Neuronal stem cell (in vitro differentiated cells): ENCODE measurements around the gene CTXN1.
A peak's percentile ranks its signal among the peaks of the same experiment; 100 is the strongest.

Experiments used
- DNase-seq: peaks from one replicate; pipeline ENCODE4 v3.0.0-alpha.2; 2013; ENCODE audit warnings: low spot score
- H2AFZ ChIP-seq: one replicate; pipeline ENCODE4 v1.6.1; 2013; ENCODE audit warnings: mild to moderate bottlenecking, low read length, inconsistent platforms
- H2AK5ac ChIP-seq: 2 replicates; pipeline ENCODE4 v1.6.1; 2013; ENCODE audit warnings: low read depth, mild to moderate bottlenecking, inconsistent platforms, low read length, moderate library complexity, mixed read lengths
- H2BK120ac ChIP-seq: 2 replicates; pipeline ENCODE4 v1.6.1; 2013; ENCODE audit warnings: low read depth, mild to moderate bottlenecking, inconsistent platforms, low read length, moderate library complexity, mixed read lengths
- H2BK12ac ChIP-seq: one replicate; pipeline ENCODE4 v1.6.1; 2013; ENCODE audit warnings: low read length, inconsistent platforms
- H2BK15ac ChIP-seq: 2 replicates; pipeline ENCODE4 v1.6.1; 2013; ENCODE audit warnings: mild to moderate bottlenecking, low read length, inconsistent platforms, mixed read lengths
- H2BK5ac ChIP-seq: one replicate; pipeline ENCODE4 v1.6.1; 2013; ENCODE audit warnings: inconsistent platforms, mild to moderate bottlenecking, low read length, moderate library complexity
- H3K14ac ChIP-seq: one replicate; pipeline ENCODE4 v1.6.1; 2013; ENCODE audit warnings: low read length, inconsistent platforms
- H3K18ac ChIP-seq: 2 replicates; pipeline ENCODE4 v1.6.1; 2013; ENCODE audit warnings: low read length, inconsistent platforms
- H3K23ac ChIP-seq: 2 replicates; pipeline ENCODE4 v1.6.1; 2013; ENCODE audit warnings: low read depth, mild to moderate bottlenecking, mixed read lengths, low read length, inconsistent platforms; ENCODE audit not compliant: poor library complexity
- H3K27ac ChIP-seq: replicated peaks from 3 replicates; pipeline ENCODE4 v1.5.1; 2013; ENCODE audit warnings: low read length, inconsistent platforms
- H3K27me3 ChIP-seq, 3 experiments: 2 replicates each; pipeline ENCODE4 v1.6.1; 2013; ENCODE audit warnings: low read length in 3 of 3, mild to moderate bottlenecking in 2 of 3, inconsistent platforms in 1 of 3, low read depth in 1 of 3, mixed read lengths in 1 of 3, moderate library complexity in 1 of 3; ENCODE audit not compliant: control insufficient read depth in 3 of 3, insufficient read depth in 3 of 3
- H3K36me3 ChIP-seq, 2 donors: replicated peaks in 1 of 2; 2 replicates each; pipeline ENCODE4 v1.6.1; 2013; ENCODE audit warnings: low read length in 2 of 2; ENCODE audit not compliant: control insufficient read depth in 2 of 2, insufficient read depth in 2 of 2
- H3K4ac ChIP-seq: 2 replicates; pipeline ENCODE4 v1.6.1; 2013; ENCODE audit warnings: inconsistent platforms, mild to moderate bottlenecking, low read length, moderate library complexity
- H3K4me1 ChIP-seq, 2 donors: 1 replicate in 1 of 2; 2 replicates in 1 of 2; pipeline ENCODE4 v1.6.1; 2013; ENCODE audit warnings: low read length in 2 of 2, low read depth in 1 of 2; ENCODE audit not compliant: control insufficient read depth in 2 of 2, insufficient read depth in 1 of 2
- H3K4me2 ChIP-seq: one replicate; pipeline ENCODE4 v1.6.1; 2013; ENCODE audit warnings: mild to moderate bottlenecking, low read length, inconsistent platforms; ENCODE audit not compliant: insufficient read depth, poor library complexity, severe bottlenecking
- H3K4me3 ChIP-seq, 2 donors: 2 replicates each; pipeline ENCODE4 v1.5.1; 2013; ENCODE audit warnings: low read length in 2 of 2, mild to moderate bottlenecking in 2 of 2, inconsistent platforms in 1 of 2, moderate library complexity in 1 of 2
- H3K79me1 ChIP-seq: one replicate; pipeline ENCODE4 v1.6.1; 2013; ENCODE audit warnings: low read depth, mild to moderate bottlenecking, inconsistent platforms, low read length, moderate library complexity
- H3K9ac ChIP-seq: one replicate; pipeline ENCODE4 v1.6.1; 2013; ENCODE audit warnings: mild to moderate bottlenecking, low read depth, low read length, inconsistent platforms; ENCODE audit not compliant: poor library complexity
- H3K9me3 ChIP-seq, 2 donors: replicated peaks in 1 of 2; 2 replicates each; pipeline versions ENCODE3 to v1.6.1; 2013; ENCODE audit warnings: low read length in 2 of 2, mild to moderate bottlenecking in 2 of 2, inconsistent platforms in 1 of 2, low read depth in 1 of 2, mixed read lengths in 1 of 2, moderate library complexity in 1 of 2; ENCODE audit not compliant: control insufficient read depth in 2 of 2, insufficient read depth in 1 of 2
- H4K8ac ChIP-seq: one replicate; pipeline ENCODE4 v1.6.1; 2013; ENCODE audit warnings: low read depth, mild to moderate bottlenecking, inconsistent platforms, low read length, moderate library complexity
- H4K91ac ChIP-seq: one replicate; pipeline ENCODE4 v1.6.1; 2013; ENCODE audit warnings: low read length, low read depth, mild to moderate bottlenecking, inconsistent platforms; ENCODE audit not compliant: poor library complexity
- WGBS, 2 donors: extraction: QIAGEN DNeasy Blood & Tissue Kit; methylation state at CpG; one replicate each; pipeline ENCODE4 v1.1.7; 2013; ENCODE audit warnings: missing lambda C conversion rate in 2 of 2, mixed read lengths in 1 of 2; ENCODE audit not compliant: insufficient read length in 2 of 2, insufficient replicate concordance in 1 of 2; ENCODE audit errors: extremely low coverage in 2 of 2; 5-methylcytosine and 5-hydroxymethylcytosine counted together

CTXN1 gene

DNA sequence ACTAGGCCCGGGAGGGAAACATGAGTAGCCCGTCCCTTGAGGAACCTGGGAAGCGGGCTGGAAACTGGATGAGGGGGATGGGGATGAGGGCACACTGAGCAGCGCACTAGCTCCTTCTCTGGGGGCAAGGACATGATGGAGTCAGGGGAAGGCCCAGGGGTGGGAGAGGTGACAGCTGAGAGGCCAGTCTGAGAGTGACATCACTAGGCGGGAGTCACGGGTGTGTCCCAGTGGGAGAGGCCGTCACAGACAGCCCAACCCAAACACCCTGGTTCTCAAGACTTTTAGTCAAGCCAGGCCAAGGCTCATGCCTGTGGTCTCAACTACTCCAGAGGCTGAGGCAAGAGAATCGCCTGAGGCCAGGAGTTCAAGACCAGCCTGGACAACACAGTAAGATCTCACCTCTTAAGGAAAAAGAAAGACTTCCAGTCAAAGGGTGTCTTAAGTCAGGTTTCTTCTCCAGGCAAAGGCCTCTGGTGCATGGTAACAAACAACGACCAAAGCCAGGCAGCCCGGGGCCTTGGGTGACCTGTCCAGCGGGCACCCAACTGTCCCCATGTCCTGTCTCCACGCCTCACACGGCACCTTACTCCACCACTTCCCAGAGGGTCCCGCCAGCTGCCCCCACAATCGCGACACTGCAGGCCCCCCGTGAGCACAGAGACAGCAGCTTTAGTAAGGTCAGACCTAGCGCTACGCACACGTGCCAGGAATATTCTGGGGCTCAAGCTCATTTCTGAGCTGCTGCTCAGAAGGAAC, 43.0 kb upstream of the CTXN1 start:
- no peak overlapping the region for H2BK5ac ChIP-seq
- H3K4me2 ChIP-seq = no peak overlapping the region
- peak overlapping the region; percentile 25 for H3K9ac ChIP-seq
- no peak overlapping the region for H4K91ac ChIP-seq
- H3K36me3 ChIP-seq = peaks cover 66 to 94% of the 10 kb centered on the region in 2 donors
- H3K14ac ChIP-seq = no peak overlapping the region
- H3K9me3 ChIP-seq = no peaks in the 10 kb centered on the region
- WGBS, 2 donors = no CpG with 5 or more reads among the region's 20 CpGs
- H2BK12ac ChIP-seq = no peak overlapping the region
- no peak overlapping the region for H2BK15ac ChIP-seq
- H3K79me1 ChIP-seq = peaks cover 3% of the 10 kb centered on the region
- no peak overlapping the region for H2BK120ac ChIP-seq
- no peak overlapping the region for H3K4ac ChIP-seq
- H3K4me1 ChIP-seq = no peaks in the 10 kb centered on the region
- no peak overlapping the region for H3K27ac ChIP-seq
- DNase-seq = no peak
- H2AK5ac ChIP-seq = no peak overlapping the region
- no peak overlapping the region for H3K18ac ChIP-seq
- no peak overlapping the region for H4K8ac ChIP-seq
- no peak overlapping the region for H3K4me3 ChIP-seq
- no peak overlapping the region for H2AFZ ChIP-seq
- no peaks in the 10 kb centered on the region for H3K27me3 ChIP-seq
- no peak overlapping the region for H3K23ac ChIP-seq

DNA sequence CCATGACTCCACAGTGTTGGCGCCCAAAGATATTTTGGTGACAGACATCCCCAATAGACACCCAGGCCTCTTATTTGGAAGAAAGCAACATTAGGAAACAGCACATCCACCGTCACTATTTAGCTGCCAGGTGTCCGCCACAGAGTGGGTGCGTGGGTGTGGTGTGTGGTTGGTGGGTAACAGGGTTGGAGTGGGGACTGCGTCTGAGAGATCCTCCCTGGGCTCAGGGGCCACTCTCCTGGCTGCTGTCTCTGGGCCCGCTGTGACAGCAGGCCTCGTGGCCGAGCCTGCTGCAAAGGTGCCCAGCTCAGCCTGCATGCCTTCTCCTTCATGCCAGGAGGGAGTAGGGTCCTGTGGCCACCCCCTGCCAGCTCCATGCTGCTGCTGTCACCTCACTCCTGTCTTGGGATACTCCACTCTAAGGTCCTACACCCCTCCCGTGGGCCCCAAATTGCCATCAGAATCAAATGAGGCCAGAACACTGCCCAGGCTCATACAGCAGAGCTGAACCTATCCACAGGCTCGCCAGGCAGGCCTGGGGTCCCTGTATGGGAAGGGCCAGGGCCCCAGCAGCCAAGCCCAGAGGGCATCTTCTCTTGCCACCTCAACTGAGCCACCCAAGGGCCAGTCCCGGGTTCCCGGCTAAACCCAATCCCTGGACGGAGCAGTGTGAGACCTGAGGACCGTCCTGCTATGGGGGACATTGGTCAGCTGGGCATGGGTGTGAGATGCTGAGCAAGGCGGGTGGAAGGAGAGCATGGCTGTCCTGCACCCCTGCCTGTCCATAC, 42.3 kb upstream of the CTXN1 start:
- Histone ChIP-seq H3K14ac (no peak overlapping the region), H3K18ac (no peak overlapping the region), H3K23ac (peak overlapping the region; percentile 34), H3K4me3 (peak overlapping the region in 1 of 2 donors; percentile 37), H3K4ac (no peak overlapping the region), H3K4me2 (no peak overlapping the region), H3K4me1 (no peaks in the 10 kb centered on the region), H2AFZ (no peak overlapping the region), H3K27me3 (no peaks in the 10 kb centered on the region), H3K9me3 (no peaks in the 10 kb centered on the region), H2BK120ac (no peak overlapping the region), H2BK15ac (no peak overlapping the region), H3K9ac (no peak overlapping the region), H2BK12ac (no peak overlapping the region), H2AK5ac (no peak overlapping the region), H3K27ac (no peak overlapping the region), H4K8ac (no peak overlapping the region), H3K79me1 (peaks cover 3% of the 10 kb centered on the region), H4K91ac (no peak overlapping the region), H2BK5ac (no peak overlapping the region), H3K36me3 (peaks cover 66 to 94% of the 10 kb centered on the region in 2 donors)
- no peak for DNase-seq
- no CpG with 5 or more reads among the region's 15 CpGs for WGBS, 2 donors

GRCh38 chr19:7965921-7966665, 40.2 kb upstream of the CTXN1 start:
- Histone ChIP-seq H3K27ac (no peak overlapping the region), H2BK5ac (no peak overlapping the region), H3K4me1 (no peaks in the 10 kb centered on the region), H3K9ac (no peak overlapping the region), H3K27me3 (no peaks in the 10 kb centered on the region), H2BK120ac (no peak overlapping the region), H3K18ac (no peak overlapping the region), H3K36me3 (peaks cover 65 to 97% of the 10 kb centered on the region in 2 donors), H3K4me2 (no peak overlapping the region), H3K14ac (no peak overlapping the region), H3K79me1 (peaks cover 3% of the 10 kb centered on the region), H2BK15ac (no peak overlapping the region), H2BK12ac (no peak overlapping the region), H4K91ac (no peak overlapping the region), H3K4me3 (no peak overlapping the region), H2AFZ (no peak overlapping the region), H3K23ac (no peak overlapping the region), H3K4ac (no peak overlapping the region), H2AK5ac (no peak overlapping the region), H3K9me3 (no peaks in the 10 kb centered on the region), H4K8ac (no peak overlapping the region)
- no peak for DNase-seq
- WGBS, 2 donors = no CpG with 5 or more reads among the region's 12 CpGs
